GM23248 (cell line): ENCODE measurements around the gene RANBP9. TPM values are rescaled to one million over a fixed set of nuclear protein-coding genes. Genes with fewer than 3 reads are reported as not detected.

ENCODE experiments used
- DNase-seq: peaks from one replicate; pipeline ENCODE4 v3.0.0-alpha.2; 2015
- H2AFZ ChIP-seq: fragments of 200-600 bp; sonication (generic); 2 replicates; pipeline ENCODE4 v1.6.1; 2016; ENCODE audit warnings: antibody characterized with exemption
- H3F3A ChIP-seq: fragments of 200-600 bp; sonication (generic); 2 replicates; pipeline ENCODE4 v1.6.1; 2016; ENCODE audit warnings: mild to moderate bottlenecking, antibody characterized with exemption, mixed run types; ENCODE audit not compliant: insufficient read depth
- H3K27ac ChIP-seq: fragments of 200-600 bp; sonication (generic); 2 replicates; pipeline ENCODE4 v1.5.1; 2016; ENCODE audit warnings: mild to moderate bottlenecking
- H3K27me3 ChIP-seq: fragments of 200-600 bp; sonication (generic); replicated peaks from 2 replicates; pipeline ENCODE4 v1.6.1; 2016; ENCODE audit warnings: mild to moderate bottlenecking; ENCODE audit not compliant: insufficient read depth
- H3K36me3 ChIP-seq: fragments of 200-600 bp; sonication (generic); 2 replicates; pipeline ENCODE4 v1.6.1; 2016; ENCODE audit warnings: low read depth, mild to moderate bottlenecking
- H3K4me1 ChIP-seq: fragments of 200-600 bp; sonication (generic); 2 replicates; pipeline ENCODE4 v1.6.1; 2016; ENCODE audit warnings: mild to moderate bottlenecking; ENCODE audit not compliant: insufficient read depth
- H3K4me2 ChIP-seq: fragments of 200-600 bp; sonication (generic); one replicate; pipeline ENCODE4 v1.6.1; 2016; ENCODE audit warnings: mild to moderate bottlenecking; ENCODE audit not compliant: unreplicated experiment
- H3K4me3 ChIP-seq: fragments of 200-600 bp; sonication (generic); 2 replicates; pipeline ENCODE4 v1.5.1; 2016; ENCODE audit warnings: mild to moderate bottlenecking
- H3K79me2 ChIP-seq: fragments of 200-600 bp; sonication (generic); 2 replicates; pipeline ENCODE4 v1.6.1; 2016; ENCODE audit warnings: mild to moderate bottlenecking; ENCODE audit not compliant: insufficient read depth
- H3K9ac ChIP-seq: fragments of 200-600 bp; sonication (generic); 2 replicates; pipeline ENCODE4 v1.6.1; 2016; ENCODE audit warnings: mild to moderate bottlenecking
- H3K9me2 ChIP-seq: fragments of 200-600 bp; sonication (generic); 2 replicates; pipeline ENCODE4 v1.6.1; 2016; ENCODE audit warnings: mixed run types, mild to moderate bottlenecking, moderate library complexity; ENCODE audit not compliant: insufficient read depth
- H3K9me3 ChIP-seq: fragments of 200-600 bp; sonication (generic); one replicate; pipeline ENCODE4 v1.6.1; 2017; ENCODE audit warnings: low read depth
- H4K20me1 ChIP-seq: fragments of 200-600 bp; sonication (generic); 2 replicates; pipeline ENCODE4 v1.6.0; 2016; ENCODE audit not compliant: insufficient read depth
- EZH2 ChIP-seq: fragments of 200-600 bp; sonication (generic); IDR thresholded peaks from 2 replicates; pipeline ENCODE4 v1.6.1; 2018; ENCODE audit warnings: antibody characterized with exemption, mild to moderate bottlenecking; ENCODE audit not compliant: insufficient read depth, poor library complexity, severe bottlenecking
- EZH2phosphoT487 ChIP-seq: fragments of 200-600 bp; sonication (generic); IDR thresholded peaks from 2 replicates; pipeline ENCODE4 v1.6.1; 2018; ENCODE audit warnings: antibody characterized with exemption, moderate library complexity, mild to moderate bottlenecking, low read depth; ENCODE audit not compliant: insufficient read depth
- WGBS, 2 experiments: methylation state at CpG; one replicate each; pipeline ENCODE4 v1.1.6; 2015 to 2017; ENCODE audit warnings: low lambda C conversion rate in 2 of 2, low coverage in 1 of 2; ENCODE audit errors: missing lambda C conversion rate in 2 of 2; 5-methylcytosine and 5-hydroxymethylcytosine counted together
- in situ Hi-C: fragments of 300-500 bp; cut with MboI; formaldehyde crosslinking; loops from 2 replicates; pipeline ENCODE4 v1.15.0; 2020
- polyA plus RNA-seq: library from polyadenylated mRNA; unstranded; fragments of >200 nt; fragmentation: Nextera tagmentation; extraction: Ambion mirVana; gene quantifications from 2 replicates; pipeline ENCODE4 v1.2.1, GENCODE V29; 2016
- total RNA-seq: library from RNA; depleted of rRNA; stranded (reverse); fragments of >200 nt; shearing (Covaris generic); gene quantifications from 2 replicates; pipeline ENCODE4 v1.2.3, GENCODE V29; 2014

Gene RANBP9
- total and polyA plus RNA-seq, 2 experiments from 2014 or later, result 8.0 to 29.8 TPM

DNA sequence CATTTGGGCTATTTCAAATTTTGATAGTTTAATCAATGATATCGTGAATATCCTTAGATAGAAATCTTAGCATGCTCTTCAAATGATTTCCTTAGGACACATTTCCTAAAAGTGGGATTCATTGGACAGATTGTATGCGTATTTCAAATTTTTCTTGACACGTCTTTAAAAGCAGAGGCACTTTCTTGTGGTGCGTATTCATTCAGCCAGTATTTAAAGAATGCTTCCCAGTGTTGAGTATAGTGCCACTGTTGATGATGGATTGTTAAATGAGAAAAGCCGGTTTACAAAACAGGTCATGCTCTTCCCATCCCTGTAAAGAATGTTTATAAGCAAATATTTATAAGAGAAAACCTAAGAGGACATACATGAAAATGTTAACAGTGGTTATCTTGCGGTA lies 111.6 kb downstream of the RANBP9 start:
- Histone ChIP-seq H3K9me2 (no peaks in the 10 kb centered on the region), H3F3A (no peaks in the 10 kb centered on the region), H3K9ac (no peak overlapping the region), H3K27me3 (no peaks in the 10 kb centered on the region), H4K20me1 (no peaks in the 10 kb centered on the region), H3K4me2 (no peak overlapping the region), H3K36me3 (peaks cover 5% of the 10 kb centered on the region; the same call in 1 of the 2 replicates), H2AFZ (no peak overlapping the region), H3K4me1 (no peaks in the 10 kb centered on the region), H3K27ac (no peak overlapping the region), H3K9me3 (no peaks in the 10 kb centered on the region), H3K4me3 (no peak overlapping the region), H3K79me2 (no peaks in the 10 kb centered on the region)
- in situ Hi-C loops, result no loop called here
- DNase-seq, result no peak
- TF ChIP-seq EZH2phosphoT487 (no peak), EZH2 (no peak)
- 96 to 100% methylated on average over 6 of the region's 6 CpGs for WGBS, 2 experiments

DNA sequence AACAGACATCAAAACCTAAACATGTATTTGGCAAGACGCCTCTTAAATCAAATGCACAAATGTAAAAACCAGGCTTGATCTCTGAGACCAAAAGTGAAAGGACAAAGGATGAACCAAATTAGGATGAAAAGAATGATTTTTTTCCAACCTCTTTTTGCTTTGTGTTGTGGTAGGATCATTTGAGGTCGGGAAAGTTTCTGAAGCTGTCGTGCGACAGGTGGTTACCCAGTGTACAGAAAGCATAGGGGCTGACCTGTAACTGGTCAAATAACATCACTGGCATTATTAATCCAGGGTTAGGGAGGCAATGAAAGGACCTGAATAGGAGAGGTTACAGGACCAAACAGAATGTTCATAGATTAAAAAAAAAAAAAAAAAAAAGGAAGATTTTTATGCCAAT lies 114.6 kb downstream of the RANBP9 start:
- no peak for DNase-seq
- H3K9me3 ChIP-seq, result no peaks in the 10 kb centered on the region
- no peaks in the 10 kb centered on the region for H3F3A ChIP-seq
- H2AFZ ChIP-seq, result no peak overlapping the region
- H4K20me1 ChIP-seq, result no peaks in the 10 kb centered on the region
- no peaks in the 10 kb centered on the region for H3K79me2 ChIP-seq
- no peaks in the 10 kb centered on the region for H3K4me1 ChIP-seq
- no peak overlapping the region for H3K27ac ChIP-seq
- TF ChIP-seq EZH2phosphoT487 (no peak), EZH2 (no peak)
- 0 out of 2 replicates have a peak, but pooled peaks cover 5% of the 10 kb centered on the region for H3K36me3 ChIP-seq
- 84 to 85% methylated on average over 4 of the region's 4 CpGs for WGBS, 2 experiments
- no peak overlapping the region for H3K4me2 ChIP-seq
- no peaks in the 10 kb centered on the region for H3K27me3 ChIP-seq
- H3K9me2 ChIP-seq, result no peaks in the 10 kb centered on the region
- H3K9ac ChIP-seq, result no peak overlapping the region
- in situ Hi-C loops, result no loop called here
- H3K4me3 ChIP-seq, result no peak overlapping the region

DNA sequence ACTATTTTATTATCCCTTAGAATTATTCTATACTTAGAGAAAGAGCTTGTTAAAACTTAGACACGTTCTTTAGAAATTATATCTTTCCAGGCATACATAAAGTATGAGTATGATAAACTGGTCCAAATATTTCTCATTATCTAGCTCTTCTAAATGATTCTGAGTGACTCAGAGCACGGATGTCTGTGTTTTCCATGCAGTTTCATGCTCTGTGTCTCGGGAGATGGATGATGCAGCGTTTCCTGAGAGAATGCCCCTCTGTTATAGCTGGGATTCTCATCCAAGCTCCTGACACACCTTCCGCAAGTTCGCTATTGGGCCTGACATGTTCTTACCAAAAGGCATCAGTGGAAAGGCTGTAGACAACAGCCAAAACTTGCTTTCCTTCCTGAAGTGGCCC lies 117.9 kb downstream of the RANBP9 start:
- Histone ChIP-seq H3K9me3 (no peaks in the 10 kb centered on the region), H3K36me3 (0 out of 2 replicates have a peak, but pooled peaks cover 5% of the 10 kb centered on the region), H2AFZ (no peak overlapping the region), H3K27me3 (no peaks in the 10 kb centered on the region), H3K79me2 (no peaks in the 10 kb centered on the region), H3K27ac (no peak overlapping the region), H3K4me2 (no peak overlapping the region), H4K20me1 (no peaks in the 10 kb centered on the region), H3K9me2 (no peaks in the 10 kb centered on the region), H3K9ac (no peak overlapping the region), H3K4me1 (no peaks in the 10 kb centered on the region), H3F3A (no peaks in the 10 kb centered on the region), H3K4me3 (no peak overlapping the region)
- in situ Hi-C loops, result no loop called here
- DNase-seq, result no peak
- 89 to 91% methylated on average over 6 of the region's 6 CpGs for WGBS, 2 experiments
- TF ChIP-seq EZH2 (no peak), EZH2phosphoT487 (no peak)

DNA sequence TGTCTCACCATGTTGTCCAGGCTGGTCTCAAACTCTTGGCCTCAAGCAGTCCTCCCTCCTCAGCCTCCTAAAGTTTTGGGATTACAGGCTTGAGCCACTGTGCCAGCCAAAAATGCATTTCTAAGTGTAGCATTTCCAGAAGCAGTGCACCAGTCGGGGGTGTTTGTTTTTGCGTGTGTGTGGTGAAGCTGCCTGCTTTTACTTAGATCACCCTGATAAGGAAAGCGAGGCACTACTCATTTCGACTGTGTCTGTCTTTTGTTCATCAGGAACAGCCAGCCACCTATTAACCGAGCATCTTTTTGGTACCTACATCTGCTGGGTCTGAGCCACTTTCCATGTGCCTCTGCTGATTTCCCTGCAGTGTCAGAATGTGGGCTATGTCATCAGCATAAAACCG lies 118.5 kb downstream of the RANBP9 start:
- Histone ChIP-seq H3K4me1 (no peaks in the 10 kb centered on the region), H3K36me3 (peaks cover 10% of the 10 kb centered on the region; the same call in 1 of the 2 replicates), H3K27ac (no peak overlapping the region), H3K4me2 (no peak overlapping the region), H3K27me3 (no peaks in the 10 kb centered on the region), H3K9ac (no peak overlapping the region), H2AFZ (no peak overlapping the region), H4K20me1 (no peaks in the 10 kb centered on the region), H3K79me2 (no peaks in the 10 kb centered on the region), H3K4me3 (no peak overlapping the region), H3F3A (no peaks in the 10 kb centered on the region), H3K9me3 (no peaks in the 10 kb centered on the region), H3K9me2 (no peaks in the 10 kb centered on the region)
- TF ChIP-seq EZH2phosphoT487 (no peak), EZH2 (no peak)
- in situ Hi-C loops, result no loop called here
- DNase-seq, result no peak
- WGBS, 2 experiments, result 93 to 97% methylated on average over 6 of the region's 6 CpGs
